ENCODE results near the gene LRP1B. TPM values are rescaled to one million over a fixed set of nuclear protein-coding genes. Genes with fewer than 3 reads are reported as not detected.

The LRP1B gene
- total and polyA plus RNA-seq, 2 donors (not counting 1 experiment from before 2014, with no cell fraction given), result not detected

DNA sequence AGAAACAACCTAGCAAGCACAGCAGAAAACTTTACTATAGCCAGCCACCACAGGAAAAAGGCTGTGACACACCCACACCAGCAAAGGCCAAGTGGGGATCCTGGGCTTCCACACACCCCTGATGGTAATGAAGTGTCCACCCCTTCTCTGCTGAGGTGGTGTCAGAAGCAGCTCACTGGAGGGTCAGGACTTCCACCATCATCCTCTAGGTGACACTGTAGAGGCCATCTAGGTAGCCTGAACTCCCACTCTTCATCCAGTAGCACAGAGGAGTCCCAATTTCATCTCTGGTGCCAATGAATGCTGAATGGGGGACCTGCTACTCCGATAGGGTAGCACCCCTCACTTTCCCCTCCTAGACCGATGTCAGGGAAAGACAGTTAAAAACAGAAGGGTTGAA, 1544.4 kb downstream of the LRP1B start:
- DNase-seq (no peak), ATAC-seq (ENCODE audit: low read depth) (no peak)
- no CpG with 5 or more reads among the region's 2 CpGs for WGBS (ENCODE audit: insufficient coverage)
- H3K4me3 ChIP-seq (ENCODE audit: control extremely low read depth in 1 of 5, extremely low read depth in 1 of 5, insufficient read depth in 1 of 5, low read depth in 2 of 5, low read length in 4 of 5), result no peak overlapping the region
- intact Hi-C loops (cut with micrococcal nuclease), result no loop called here
- Mint-ChIP-seq H3K4me3 (no peak overlapping the region), H3K27me3 (no peaks in the 10 kb centered on the region), H3K4me1 (no peaks in the 10 kb centered on the region), H3K27ac (no peak overlapping the region), H3K9me3 (ENCODE audit: insufficient read depth) (no peaks in the 10 kb centered on the region)
- no peak overlapping the region for H3K27ac ChIP-seq (ENCODE audit: low read length in 2 of 2)
- no peaks in the 10 kb centered on the region for H3K36me3 ChIP-seq (replicated peaks in 1 of 2; ENCODE audit: control extremely low read depth in 1 of 2, control insufficient read depth in 1 of 2, extremely low read depth in 1 of 2, insufficient read depth in 2 of 2, low read length in 1 of 2)
- no peaks in the 10 kb centered on the region for H3K9me3 ChIP-seq (ENCODE audit: control extremely low read depth in 1 of 3, control insufficient read depth in 2 of 3, insufficient read depth in 1 of 3, low read length in 2 of 3)
- ChIA-PET CTCF (no interaction called here), POLR2A (no interaction called here)
- TF ChIP-seq CTCF (IDR thresholded peaks at IDR 0.05) (no peak), EZH2 (IDR thresholded peaks at IDR 0.05; ENCODE audit: borderline replicate concordance, insufficient read depth, low read depth, low read length, poor library complexity, severe bottlenecking) (no peak)
- no peaks in the 10 kb centered on the region for H3K27me3 ChIP-seq (replicated peaks in 1 of 4; ENCODE audit: control extremely low read depth in 1 of 4, control insufficient read depth in 3 of 4, insufficient read depth in 4 of 4, low read length in 3 of 4)
- H4K20me1 ChIP-seq (ENCODE audit: control insufficient read depth, insufficient read depth, low read length, poor library complexity, severe bottlenecking), result no peaks in the 10 kb centered on the region
- no peak overlapping the region for H3K9ac ChIP-seq (ENCODE audit: low read length)
- no peaks in the 10 kb centered on the region for H3K4me1 ChIP-seq (ENCODE audit: control insufficient read depth in 2 of 2, insufficient read depth in 2 of 2, low read length in 2 of 2)
- no peak overlapping the region for H3K4me2 ChIP-seq (replicated peaks; ENCODE audit: low read depth, low read length, poor library complexity, severe bottlenecking)
- H3K79me2 ChIP-seq (ENCODE audit: control insufficient read depth, insufficient read depth, low read length), result no peaks in the 10 kb centered on the region
- H2AFZ ChIP-seq (ENCODE audit: insufficient read depth, low read depth, low read length, poor library complexity, severe bottlenecking), result no peak overlapping the region

DNA sequence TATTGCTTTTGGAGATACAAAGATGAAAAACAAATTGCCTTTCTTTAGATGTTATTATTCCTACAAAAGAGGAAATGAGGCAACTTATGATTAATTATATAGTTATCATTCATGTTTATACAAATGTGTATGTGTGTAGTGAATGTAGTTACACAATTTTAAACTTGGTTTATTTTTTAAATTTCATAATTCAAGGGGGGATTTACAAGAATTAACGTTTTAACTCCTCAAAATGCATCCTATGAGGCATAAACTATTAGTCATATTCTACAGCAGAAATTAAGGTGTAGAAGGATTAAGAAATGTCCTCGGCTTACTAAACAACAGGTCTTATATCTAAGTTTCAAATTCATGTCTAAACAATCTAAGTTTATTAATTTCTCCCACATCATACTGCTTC, 1545.8 kb downstream of the LRP1B start:
- no peak for ATAC-seq (ENCODE audit: low read depth)
- H3K9me3 Mint-ChIP-seq (ENCODE audit: insufficient read depth), result no peaks in the 10 kb centered on the region
- no peaks in the 10 kb centered on the region for H3K9me3 ChIP-seq (ENCODE audit: control extremely low read depth in 1 of 3, control insufficient read depth in 2 of 3, insufficient read depth in 1 of 3, low read length in 2 of 3)
- no peak overlapping the region for H3K27ac ChIP-seq (ENCODE audit: low read length in 2 of 2)
- H3K9ac ChIP-seq (ENCODE audit: low read length), result no peak overlapping the region
- H3K4me3 ChIP-seq (ENCODE audit: control extremely low read depth in 1 of 5, extremely low read depth in 1 of 5, insufficient read depth in 1 of 5, low read depth in 2 of 5, low read length in 4 of 5), result no peak overlapping the region
- POLR2A ChIA-PET, result no interaction called here
- H3K27me3 Mint-ChIP-seq, result no peaks in the 10 kb centered on the region
- no peaks in the 10 kb centered on the region for H3K4me1 Mint-ChIP-seq
- intact Hi-C loops (cut with micrococcal nuclease), result no loop called here
- no peaks in the 10 kb centered on the region for H3K36me3 ChIP-seq (replicated peaks in 1 of 2; ENCODE audit: control extremely low read depth in 1 of 2, control insufficient read depth in 1 of 2, extremely low read depth in 1 of 2, insufficient read depth in 2 of 2, low read length in 1 of 2)
- no peak for DNase-seq
- TF ChIP-seq EZH2 (IDR thresholded peaks at IDR 0.05; ENCODE audit: borderline replicate concordance, insufficient read depth, low read depth, low read length, poor library complexity, severe bottlenecking) (no peak), CTCF (IDR thresholded peaks at IDR 0.05) (no peak)
- H3K4me2 ChIP-seq (replicated peaks; ENCODE audit: low read depth, low read length, poor library complexity, severe bottlenecking), result no peak overlapping the region
- no peaks in the 10 kb centered on the region for H3K4me1 ChIP-seq (ENCODE audit: control insufficient read depth in 2 of 2, insufficient read depth in 2 of 2, low read length in 2 of 2)
- no peak overlapping the region for H3K27ac Mint-ChIP-seq
- no peaks in the 10 kb centered on the region for H3K27me3 ChIP-seq (replicated peaks in 1 of 4; ENCODE audit: control extremely low read depth in 1 of 4, control insufficient read depth in 3 of 4, insufficient read depth in 4 of 4, low read length in 3 of 4)
- CTCF ChIA-PET, result no interaction called here
- no peak overlapping the region for H2AFZ ChIP-seq (ENCODE audit: insufficient read depth, low read depth, low read length, poor library complexity, severe bottlenecking)
- H3K79me2 ChIP-seq (ENCODE audit: control insufficient read depth, insufficient read depth, low read length), result no peaks in the 10 kb centered on the region
- H4K20me1 ChIP-seq (ENCODE audit: control insufficient read depth, insufficient read depth, low read length, poor library complexity, severe bottlenecking), result no peaks in the 10 kb centered on the region
- H3K4me3 Mint-ChIP-seq, result no peak overlapping the region
- no CpG with 5 or more reads among the region's 2 CpGs for WGBS (ENCODE audit: insufficient coverage)
